ENCODE measurements around the gene CCR6. TPM values are rescaled to one million over a fixed set of nuclear protein-coding genes. Genes with fewer than 3 reads are reported as not detected.

Gene CCR6
- total and polyA plus RNA-seq, 7 donors: 0.46 to 7.7 TPM; not detected in 5

DNA sequence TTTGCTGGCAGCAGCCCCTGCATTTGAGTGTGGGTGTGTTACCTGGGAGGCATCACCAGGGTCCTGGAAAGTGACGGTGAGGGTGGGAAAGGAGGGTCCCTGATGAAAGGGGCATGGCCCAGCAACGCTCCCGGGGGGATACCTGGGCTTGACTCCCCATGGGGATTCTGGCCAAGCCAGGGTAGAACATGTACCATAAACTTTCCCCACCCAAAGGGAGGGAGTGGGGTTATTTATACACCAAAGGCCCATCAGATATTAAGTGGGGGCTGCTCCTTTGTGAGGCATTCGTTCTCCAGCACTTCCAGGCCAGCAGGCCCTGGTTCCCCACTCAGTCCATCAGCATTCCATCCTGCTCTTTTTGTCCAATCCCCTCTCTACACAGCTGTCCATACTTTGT, 20.6 kb upstream of the CCR6 start:
- intact Hi-C loops (cut with DNase I): no loop called here
- DNase-seq: no peak
- WGBS, 2 donors: 67 to 70% methylated on average over 4 of the region's 4 CpGs
- Histone ChIP-seq H3K27ac (no peak overlapping the region), H3K27me3 (no peaks in the 10 kb centered on the region), H3K4me3 (no peak overlapping the region), H3K36me3 (no peaks in the 10 kb centered on the region), H3K4me1 (no peaks in the 10 kb centered on the region), H3K9me3 (no peaks in the 10 kb centered on the region)
- TF ChIP-seq POLR2AphosphoS5 (IDR thresholded peaks at IDR 0.05): no peak

DNA sequence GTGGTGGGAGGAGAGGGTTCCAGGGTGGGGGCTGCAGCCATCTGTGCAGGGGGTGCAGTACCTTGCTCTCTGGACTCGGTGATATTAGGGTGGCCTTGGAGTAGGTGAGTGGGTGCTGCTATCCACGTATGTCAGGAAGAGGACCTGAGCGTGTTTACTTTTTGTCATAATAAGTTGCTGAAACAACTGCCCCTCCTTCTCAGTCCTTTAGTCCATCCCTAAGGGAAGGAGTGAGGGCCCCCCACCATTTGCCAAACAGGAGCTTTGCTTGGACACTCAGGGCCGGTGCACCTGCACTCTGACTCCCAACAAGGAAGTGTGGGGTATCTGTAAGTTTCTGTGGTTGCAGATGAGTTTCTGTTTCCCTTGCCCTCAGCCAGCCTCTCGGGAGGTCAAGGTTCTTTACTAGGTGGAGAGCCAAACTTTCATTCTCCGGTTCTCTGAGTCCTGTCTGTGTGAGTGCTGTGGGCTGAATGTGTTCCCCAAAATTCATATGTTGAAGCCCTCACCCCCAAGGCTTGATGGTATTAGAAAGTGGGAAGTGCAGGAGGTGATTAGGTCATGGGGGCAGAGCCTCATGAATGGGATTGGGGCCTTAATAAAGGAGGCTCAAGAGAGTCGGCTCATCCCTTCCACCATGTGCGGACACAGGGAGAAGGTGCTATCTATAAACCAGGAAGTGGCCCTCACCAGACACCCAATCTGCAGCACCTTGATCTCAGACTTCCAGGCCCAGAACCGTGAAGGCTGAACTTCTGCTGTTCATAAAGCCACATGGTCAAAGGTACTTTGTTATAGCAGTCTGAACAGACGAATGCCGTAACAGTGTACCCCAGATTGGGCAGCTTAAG, 19.6 kb upstream of the CCR6 start:
- Histone ChIP-seq H3K27ac (no peak overlapping the region), H3K9me3 (no peaks in the 10 kb centered on the region), H3K27me3 (no peaks in the 10 kb centered on the region), H3K4me3 (no peak overlapping the region), H3K36me3 (no peaks in the 10 kb centered on the region), H3K4me1 (no peaks in the 10 kb centered on the region)
- DNase-seq: no peak
- TF ChIP-seq POLR2A (IDR thresholded peaks at IDR 0.05) (no peak), EP300 (IDR thresholded peaks at IDR 0.05) (no peak), POLR2AphosphoS5 (IDR thresholded peaks at IDR 0.05) (no peak)
- TF ChIP-seq, protein P1, sequence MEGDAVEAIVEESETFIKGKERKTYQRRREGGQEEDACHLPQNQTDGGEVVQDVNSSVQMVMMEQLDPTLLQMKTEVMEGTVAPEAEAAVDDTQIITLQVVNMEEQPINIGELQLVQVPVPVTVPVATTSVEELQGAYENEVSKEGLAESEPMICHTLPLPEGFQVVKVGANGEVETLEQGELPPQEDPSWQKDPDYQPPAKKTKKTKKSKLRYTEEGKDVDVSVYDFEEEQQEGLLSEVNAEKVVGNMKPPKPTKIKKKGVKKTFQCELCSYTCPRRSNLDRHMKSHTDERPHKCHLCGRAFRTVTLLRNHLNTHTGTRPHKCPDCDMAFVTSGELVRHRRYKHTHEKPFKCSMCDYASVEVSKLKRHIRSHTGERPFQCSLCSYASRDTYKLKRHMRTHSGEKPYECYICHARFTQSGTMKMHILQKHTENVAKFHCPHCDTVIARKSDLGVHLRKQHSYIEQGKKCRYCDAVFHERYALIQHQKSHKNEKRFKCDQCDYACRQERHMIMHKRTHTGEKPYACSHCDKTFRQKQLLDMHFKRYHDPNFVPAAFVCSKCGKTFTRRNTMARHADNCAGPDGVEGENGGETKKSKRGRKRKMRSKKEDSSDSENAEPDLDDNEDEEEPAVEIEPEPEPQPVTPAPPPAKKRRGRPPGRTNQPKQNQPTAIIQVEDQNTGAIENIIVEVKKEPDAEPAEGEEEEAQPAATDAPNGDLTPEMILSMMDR (IDR thresholded peaks at IDR 0.05): no peak
- intact Hi-C loops (cut with DNase I): no loop called here
- 61 to 76% methylated on average over 11 of the region's 11 CpGs for WGBS, 2 donors

DNA sequence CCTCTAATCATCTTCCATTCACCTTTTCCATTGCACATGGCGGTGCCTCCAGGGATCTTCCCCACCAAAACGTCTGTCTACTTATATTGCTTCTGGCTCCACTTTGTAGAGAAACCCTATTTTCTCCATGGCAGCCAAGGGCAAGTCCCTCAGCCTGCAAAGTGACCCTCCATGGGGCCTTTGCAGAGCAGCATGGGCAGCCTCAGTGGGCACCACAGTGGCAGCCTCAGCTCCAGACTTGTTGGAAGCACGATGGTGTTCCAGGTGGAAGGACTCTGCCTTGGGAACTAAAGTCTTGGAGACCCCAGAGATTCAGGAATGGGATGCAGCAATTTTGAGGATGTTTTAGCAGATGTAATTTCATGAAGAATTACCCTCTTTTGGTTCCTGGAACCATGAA, 18.5 kb upstream of the CCR6 start:
- intact Hi-C loops (cut with DNase I): no loop called here
- Histone ChIP-seq H3K4me3 (no peak overlapping the region), H3K4me1 (no peaks in the 10 kb centered on the region), H3K9me3 (no peaks in the 10 kb centered on the region), H3K27me3 (no peaks in the 10 kb centered on the region), H3K27ac (no peak overlapping the region), H3K36me3 (no peaks in the 10 kb centered on the region)
- DNase-seq: no peak
- 93 to 96% methylated on average over 3 of the region's 3 CpGs for WGBS, 2 donors
- TF ChIP-seq EP300 (IDR thresholded peaks at IDR 0.05): no peak
- TF ChIP-seq POLR2A (IDR thresholded peaks at IDR 0.05): no peak
- TF ChIP-seq, protein P1 (IDR thresholded peaks at IDR 0.05): no peak
- TF ChIP-seq POLR2AphosphoS5 (IDR thresholded peaks at IDR 0.05): no peak

DNA sequence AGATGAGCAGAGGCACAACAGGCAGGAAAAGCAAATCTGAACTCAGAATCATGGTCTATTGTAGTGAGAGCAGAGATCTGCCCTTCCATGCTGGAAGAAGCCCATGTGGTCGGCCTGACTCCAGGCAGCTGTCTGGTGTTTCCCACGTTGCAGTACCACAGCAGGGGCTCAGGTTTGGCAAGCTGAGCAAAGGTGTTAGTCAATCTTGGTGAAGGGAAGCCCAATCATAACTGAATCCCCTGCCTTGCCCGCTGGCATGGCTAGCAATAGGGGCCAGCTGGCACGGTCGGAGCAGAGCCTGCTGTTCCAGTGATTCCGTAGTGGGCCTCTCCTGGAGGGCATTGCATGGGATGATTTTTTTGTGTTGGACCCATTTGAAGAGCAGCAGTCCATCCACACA, 17.8 kb upstream of the CCR6 start:
- intact Hi-C loops (cut with DNase I): no loop called here
- WGBS, 2 donors: 91 to 96% methylated on average over 6 of the region's 6 CpGs
- TF ChIP-seq POLR2A (IDR thresholded peaks at IDR 0.05) (no peak), EP300 (IDR thresholded peaks at IDR 0.05) (no peak), POLR2AphosphoS5 (IDR thresholded peaks at IDR 0.05) (no peak)
- TF ChIP-seq, protein P1 (IDR thresholded peaks at IDR 0.05): no peak
- Histone ChIP-seq H3K4me1 (no peaks in the 10 kb centered on the region), H3K9me3 (no peaks in the 10 kb centered on the region), H3K27ac (no peak overlapping the region), H3K4me3 (no peak overlapping the region), H3K27me3 (no peaks in the 10 kb centered on the region), H3K36me3 (no peaks in the 10 kb centered on the region)
- no peak for DNase-seq

DNA sequence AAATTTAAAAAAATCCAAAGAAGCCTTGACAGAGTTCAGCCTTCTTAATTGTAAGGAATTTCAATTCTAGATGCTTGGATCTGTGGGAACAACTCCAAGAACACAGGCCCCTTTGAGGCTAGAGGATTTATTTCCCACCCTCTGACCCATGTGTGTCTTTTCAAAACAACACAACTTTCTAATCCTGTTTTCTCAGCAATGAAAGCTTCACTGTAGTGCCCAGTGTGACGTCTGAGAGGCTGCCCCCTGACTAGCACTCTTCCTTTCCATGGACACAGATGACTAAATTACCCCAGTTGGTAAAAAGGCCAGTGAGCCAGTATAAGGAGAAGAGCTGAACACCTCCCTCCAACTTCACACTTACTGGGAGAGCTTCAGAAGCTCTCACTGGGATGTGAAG, 16.5 kb upstream of the CCR6 start:
- intact Hi-C loops (cut with DNase I): no loop called here
- H3K4me3 ChIP-seq: no peak overlapping the region
- TF ChIP-seq, protein P1 (IDR thresholded peaks at IDR 0.05): no peak
- TF ChIP-seq EP300 (IDR thresholded peaks at IDR 0.05): no peak
- no peak for TF ChIP-seq POLR2A (IDR thresholded peaks at IDR 0.05)
- TF ChIP-seq POLR2AphosphoS5 (IDR thresholded peaks at IDR 0.05): no peak
- H3K27ac ChIP-seq: no peak overlapping the region
- H3K36me3 ChIP-seq: no peaks in the 10 kb centered on the region
- no peaks in the 10 kb centered on the region for H3K27me3 ChIP-seq
- no peak for DNase-seq
- no peaks in the 10 kb centered on the region for H3K4me1 ChIP-seq
- H3K9me3 ChIP-seq: no peaks in the 10 kb centered on the region
- 64 to 80% methylated on average over 1 of the region's 1 CpG for WGBS, 2 donors

All from sigmoid colon (tissue), 7 donors.